Immature natural killer cell (primary cell): ENCODE data around the gene KIAA1549. TPM values are rescaled to one million over a fixed set of nuclear protein-coding genes. Genes with fewer than 3 reads are reported as not detected.

Experiments
- DNase-seq, 3 donors: peaks; one replicate each; pipeline ENCODE4 v3.0.0; 2022; ENCODE audit warnings: mixed read lengths in 1 of 3
- H3K27ac Mint-ChIP-seq, 6 donors: one replicate each; pipeline ENCODE4 v1.8.0; 2020; ENCODE audit warnings: mixed read lengths in 6 of 6, mild to moderate bottlenecking in 5 of 6, inconsistent platforms in 4 of 6, moderate library complexity in 3 of 6
- H3K27me3 Mint-ChIP-seq, 3 donors: one replicate each; pipeline ENCODE4 v1.8.0; 2020 to 2021; ENCODE audit warnings: low read depth in 3 of 3, mild to moderate bottlenecking in 3 of 3, mixed read lengths in 3 of 3, moderate library complexity in 3 of 3, inconsistent platforms in 1 of 3
- H3K36me3 Mint-ChIP-seq, 3 donors: one replicate each; pipeline ENCODE4 v1.8.0; 2020; ENCODE audit warnings: mixed read lengths in 3 of 3, inconsistent platforms in 2 of 3, mild to moderate bottlenecking in 2 of 3
- H3K4me1 Mint-ChIP-seq, 2 donors: one replicate each; pipeline ENCODE4 v1.8.0; 2020; ENCODE audit warnings: inconsistent platforms in 2 of 2, mild to moderate bottlenecking in 2 of 2, mixed read lengths in 2 of 2, moderate library complexity in 1 of 2
- H3K4me3 Mint-ChIP-seq, 5 donors: one replicate each; pipeline ENCODE4 v1.8.0; 2020; ENCODE audit warnings: mild to moderate bottlenecking in 5 of 5, mixed read lengths in 5 of 5, inconsistent platforms in 3 of 5, moderate library complexity in 3 of 5
- H3K9me3 Mint-ChIP-seq, 6 donors: one replicate each; pipeline ENCODE4 v1.8.0; 2020; ENCODE audit warnings: mild to moderate bottlenecking in 6 of 6, mixed read lengths in 6 of 6, inconsistent platforms in 4 of 6, moderate library complexity in 3 of 6
- polyA plus RNA-seq, 3 donors: library from polyadenylated mRNA; unstranded; fragments of 300-500 nt; fragmentation: Illumina TruSeq; gene quantifications; one replicate each; pipeline ENCODE4 v1.2.3, GENCODE V29; 2021

The KIAA1549 gene
- polyA plus RNA-seq, 3 donors from 2014 or later = 0.04 TPM; not detected in 2

GRCh38 chr7:138964624-138965436 lies 16.4 kb downstream of the KIAA1549 start:
- no peaks in the 10 kb centered on the region for H3K9me3 Mint-ChIP-seq
- H3K4me3 Mint-ChIP-seq = no peak overlapping the region
- H3K36me3 Mint-ChIP-seq = no peaks in the 10 kb centered on the region
- no peak overlapping the region for H3K27ac Mint-ChIP-seq
- peaks cover 0 to 6% (median 1%) of the 10 kb centered on the region in 3 donors for H3K27me3 Mint-ChIP-seq
- H3K4me1 Mint-ChIP-seq = no peaks in the 10 kb centered on the region
- DNase-seq = no peak

DNA sequence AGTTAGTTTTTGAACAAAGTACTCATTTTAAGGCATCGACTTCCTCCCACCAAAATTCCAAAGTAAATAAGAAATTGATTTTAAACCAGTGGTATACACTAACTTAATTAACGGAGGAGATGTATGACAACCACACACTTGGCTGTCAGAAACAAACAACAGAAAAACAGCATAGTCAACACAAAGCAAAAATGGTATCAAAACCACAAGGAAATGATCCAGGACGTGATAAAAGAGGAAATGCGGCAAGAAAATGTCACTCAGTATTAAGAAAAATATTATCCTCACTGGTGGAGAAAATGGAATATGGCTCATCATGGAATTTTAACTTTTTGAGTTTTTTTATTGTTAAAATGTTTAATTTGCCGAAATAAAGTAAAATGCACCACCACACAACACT lies 17.5 kb downstream of the KIAA1549 start:
- H3K9me3 Mint-ChIP-seq = no peaks in the 10 kb centered on the region

DNA sequence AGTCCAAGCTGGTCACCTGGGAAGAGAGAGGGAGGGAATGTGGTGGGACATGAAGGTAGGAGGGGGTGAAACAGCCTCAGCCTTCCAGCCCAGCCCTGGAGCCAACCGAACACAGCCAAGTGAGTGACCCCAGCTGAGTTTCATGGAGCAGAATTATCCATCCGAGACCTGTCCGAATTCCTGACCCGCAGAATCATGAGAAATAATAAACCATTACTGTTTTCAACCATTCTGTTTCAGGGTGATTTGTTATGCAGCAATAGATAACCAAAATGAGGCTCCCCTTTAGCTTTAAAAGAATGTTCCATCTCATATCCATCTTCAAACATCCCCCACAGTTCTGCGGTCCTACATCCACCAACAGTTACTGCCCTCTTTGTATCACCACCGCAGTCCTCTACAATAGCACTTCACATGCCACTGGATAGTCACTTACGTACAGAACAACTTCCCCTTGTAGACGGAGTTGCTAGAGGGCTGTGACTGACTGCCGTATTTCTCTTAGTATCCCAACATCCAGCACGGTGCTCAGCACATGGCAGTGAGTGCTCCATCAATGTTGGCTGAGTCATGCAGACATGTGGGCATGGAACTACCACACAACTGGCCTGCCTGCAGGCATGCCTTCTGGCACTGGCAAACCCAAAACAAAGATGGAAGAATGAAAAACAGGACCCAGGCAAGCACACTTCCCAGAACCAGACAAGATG lies 18.5 kb downstream of the KIAA1549 start:
- Mint-ChIP-seq H3K4me3 (no peak overlapping the region), H3K9me3 (no peaks in the 10 kb centered on the region), H3K4me1 (no peaks in the 10 kb centered on the region), H3K27me3 (peaks cover 0 to 6% (median 1%) of the 10 kb centered on the region in 3 donors), H3K36me3 (no peaks in the 10 kb centered on the region), H3K27ac (no peak overlapping the region)
- DNase-seq = no peak

More for the DNA sequence above, 17.5 kb downstream of the KIAA1549 start:
- Mint-ChIP-seq H3K27me3 (peaks cover 0 to 6% (median 1%) of the 10 kb centered on the region in 3 donors), H3K27ac (no peak overlapping the region), H3K4me3 (no peak overlapping the region), H3K4me1 (no peaks in the 10 kb centered on the region), H3K36me3 (no peaks in the 10 kb centered on the region)
- DNase-seq = no peak

DNA sequence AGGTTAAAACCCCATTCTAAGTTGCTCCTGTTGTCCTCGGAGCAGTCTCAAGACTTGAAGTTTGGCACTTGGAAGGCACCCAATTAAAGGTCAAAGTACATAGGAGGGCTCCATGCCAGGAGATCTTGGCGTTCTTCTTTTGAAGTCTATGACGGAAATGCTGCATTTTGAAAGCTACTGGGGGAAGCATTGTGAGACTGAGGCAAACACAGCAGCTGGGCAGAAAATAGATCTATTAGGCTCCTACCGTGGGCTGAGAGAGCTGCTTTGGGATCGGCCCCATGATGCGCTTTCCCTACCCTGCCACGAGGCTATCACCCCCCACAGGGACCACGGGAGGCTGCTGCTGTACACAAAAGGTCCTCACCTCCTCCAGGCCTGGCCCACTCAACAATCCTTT lies 20.0 kb downstream of the KIAA1549 start:
- no peaks in the 10 kb centered on the region for H3K36me3 Mint-ChIP-seq
- H3K9me3 Mint-ChIP-seq = no peaks in the 10 kb centered on the region
- no peak overlapping the region for H3K4me3 Mint-ChIP-seq
- no peak for DNase-seq
- H3K4me1 Mint-ChIP-seq = no peaks in the 10 kb centered on the region
- peaks cover 1 to 6% (median 4%) of the 10 kb centered on the region in 3 donors for H3K27me3 Mint-ChIP-seq
- no peak overlapping the region for H3K27ac Mint-ChIP-seq

- no peak for DNase-seq
- Mint-ChIP-seq H3K4me1 (no peaks in the 10 kb centered on the region), H3K4me3 (no peak overlapping the region), H3K9me3 (no peaks in the 10 kb centered on the region), H3K27me3 (peaks cover 2 to 4% (median 3%) of the 10 kb centered on the region in 3 donors), H3K27ac (no peak overlapping the region), H3K36me3 (no peaks in the 10 kb centered on the region)
Measured at GRCh38 chr7:138958391-138958956, 22.7 kb downstream of the KIAA1549 start.

DNA sequence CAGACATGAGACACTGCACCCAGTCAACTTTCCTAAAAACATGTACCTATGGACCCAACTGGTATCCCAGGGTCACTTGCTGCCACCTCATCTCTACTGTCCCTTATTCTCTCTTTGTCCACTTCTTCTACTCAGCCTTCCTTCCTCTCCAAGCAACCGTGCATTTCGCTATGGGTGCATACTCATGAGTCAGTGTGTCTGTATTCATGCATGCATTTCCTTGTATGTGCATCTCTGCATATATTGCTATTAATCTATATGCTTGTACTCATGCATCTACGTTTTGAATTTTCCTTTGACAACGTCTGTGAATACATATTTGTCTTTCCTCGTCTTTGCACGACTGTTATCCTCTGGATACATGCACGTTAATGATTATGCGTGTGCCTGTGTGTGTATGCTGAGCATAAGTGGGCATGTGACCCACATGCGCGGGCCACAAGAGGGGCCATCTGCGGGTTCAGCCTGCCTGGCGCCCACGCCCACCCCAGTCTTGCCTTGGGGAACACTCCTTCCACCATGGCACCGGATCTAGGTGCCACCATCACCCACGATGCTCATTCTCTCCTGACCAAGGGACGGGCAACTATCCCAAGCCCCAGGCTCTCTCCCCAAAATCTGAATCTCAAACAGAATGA lies 23.3 kb downstream of the KIAA1549 start:
- Mint-ChIP-seq H3K27me3 (peaks cover under 1 to 4% (median 3%) of the 10 kb centered on the region in 3 donors), H3K36me3 (no peaks in the 10 kb centered on the region), H3K9me3 (no peaks in the 10 kb centered on the region), H3K4me3 (no peak overlapping the region), H3K4me1 (no peaks in the 10 kb centered on the region), H3K27ac (no peak overlapping the region)
- DNase-seq = no peak

- Mint-ChIP-seq H3K9me3 (no peaks in the 10 kb centered on the region), H3K4me1 (no peaks in the 10 kb centered on the region), H3K27me3 (peaks cover 0 to 4% (median 2%) of the 10 kb centered on the region in 3 donors), H3K27ac (no peak overlapping the region), H3K4me3 (no peak overlapping the region), H3K36me3 (no peaks in the 10 kb centered on the region)
- DNase-seq = no peak
Measured at GRCh38 chr7:138957217-138957616, 24.0 kb downstream of the KIAA1549 start.

DNA sequence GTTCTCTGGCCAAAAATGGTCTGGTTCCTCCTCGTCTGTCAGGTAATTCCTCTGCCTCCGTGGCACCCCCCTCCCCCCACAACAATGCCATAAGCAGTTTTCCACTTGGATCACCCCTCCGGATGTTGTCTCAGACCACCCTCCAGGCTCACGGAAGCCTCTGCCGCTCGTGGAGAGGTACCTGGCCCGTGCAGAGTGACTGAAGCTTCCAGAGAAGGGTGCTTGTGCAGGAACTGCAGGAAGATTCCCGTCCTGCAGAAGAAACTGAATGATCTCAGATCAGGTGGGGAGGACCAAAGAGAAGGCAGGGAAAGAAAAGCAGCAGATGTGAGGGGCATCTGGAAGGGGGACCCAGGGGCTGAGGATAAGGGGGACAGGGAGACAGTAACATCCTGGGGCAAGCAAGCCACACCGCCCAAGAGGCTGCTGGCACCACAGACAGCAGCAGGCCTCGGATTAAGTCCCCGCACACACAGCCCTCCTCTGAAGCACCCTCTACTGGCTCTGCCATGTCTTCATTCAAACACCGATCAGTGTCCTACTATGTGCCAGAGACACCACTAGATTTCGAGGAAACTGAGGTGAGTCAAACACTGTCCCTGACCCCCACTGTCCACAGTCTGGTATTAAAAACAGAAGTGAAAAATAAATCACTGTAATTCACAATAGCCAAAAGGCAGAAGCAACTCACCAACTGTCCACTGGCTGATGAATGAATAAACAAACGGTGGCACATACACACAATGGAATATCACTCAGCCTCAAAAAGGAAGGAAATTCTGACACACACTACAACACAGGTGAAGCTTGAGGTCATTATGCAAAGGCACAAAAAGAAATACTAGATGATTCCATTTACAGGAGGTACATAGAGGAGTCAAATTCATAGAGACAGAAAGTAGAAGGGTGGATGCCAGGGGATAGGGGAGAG lies 26.4 kb downstream of the KIAA1549 start:
- DNase-seq = no peak
- Mint-ChIP-seq H3K27ac (peak overlapping the region in 1 of 6 donors; percentile 58), H3K9me3 (no peaks in the 10 kb centered on the region), H3K27me3 (peaks cover 2 to 6% (median 4%) of the 10 kb centered on the region in 3 donors), H3K4me3 (no peak overlapping the region), H3K4me1 (no peaks in the 10 kb centered on the region), H3K36me3 (no peaks in the 10 kb centered on the region)

DNA sequence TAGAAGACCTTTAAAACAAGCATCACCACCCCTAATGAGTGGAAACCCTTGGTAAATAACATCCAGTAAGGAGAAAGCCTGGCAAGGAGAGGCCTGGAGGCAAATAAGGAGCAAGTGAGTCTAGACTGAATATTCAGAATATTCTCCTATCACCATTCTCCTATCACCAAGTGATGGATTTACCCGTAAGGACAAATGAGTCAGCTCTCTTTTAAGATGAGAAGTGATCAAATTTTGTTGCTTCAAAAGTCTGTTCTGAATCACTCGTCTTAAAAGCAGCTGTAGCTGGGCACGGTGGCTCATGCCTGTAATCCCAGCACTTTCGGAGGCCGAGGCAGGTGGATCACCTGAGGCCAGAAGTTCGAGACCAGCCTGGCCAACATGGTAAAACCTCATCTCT lies 28.4 kb downstream of the KIAA1549 start:
- H3K4me1 Mint-ChIP-seq = no peaks in the 10 kb centered on the region

DNA sequence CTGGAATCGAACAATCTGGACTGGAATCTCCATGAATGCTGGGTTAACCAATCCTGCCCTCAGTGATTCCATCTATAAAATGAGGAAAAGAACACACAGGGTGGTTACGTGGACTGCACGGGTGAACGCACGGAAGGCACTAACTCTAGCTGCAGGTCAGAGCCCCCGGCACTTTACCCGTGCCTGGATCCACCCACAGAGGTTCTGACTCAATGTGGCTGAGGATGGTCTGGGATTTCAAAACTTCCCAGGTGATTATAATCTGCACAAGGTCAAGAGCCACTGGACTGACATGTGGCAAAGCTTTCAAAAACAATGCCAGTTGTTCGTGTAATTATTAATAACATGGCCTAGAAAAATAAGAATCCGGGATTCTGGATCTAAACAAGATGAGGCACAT lies 29.2 kb downstream of the KIAA1549 start:
- Mint-ChIP-seq H3K27me3 (peaks cover 2 to 10% (median 5%) of the 10 kb centered on the region in 3 donors), H3K4me3 (no peak overlapping the region)

More for the DNA sequence above, 28.4 kb downstream of the KIAA1549 start:
- DNase-seq = no peak
- H3K27me3 Mint-ChIP-seq = peaks cover 2 to 7% (median 5%) of the 10 kb centered on the region in 3 donors
- no peaks in the 10 kb centered on the region for H3K36me3 Mint-ChIP-seq
- no peak overlapping the region for H3K27ac Mint-ChIP-seq
- no peak overlapping the region for H3K4me3 Mint-ChIP-seq
- H3K9me3 Mint-ChIP-seq = no peaks in the 10 kb centered on the region

GRCh38 chr7:138949421-138950088 lies 31.6 kb downstream of the KIAA1549 start:
- Mint-ChIP-seq H3K4me3 (no peak overlapping the region), H3K27ac (no peak overlapping the region), H3K9me3 (no peaks in the 10 kb centered on the region), H3K36me3 (no peaks in the 10 kb centered on the region), H3K27me3 (peaks cover 2 to 16% (median 3%) of the 10 kb centered on the region in 3 donors), H3K4me1 (no peaks in the 10 kb centered on the region)
- DNase-seq = no peak

More for the DNA sequence above, 29.2 kb downstream of the KIAA1549 start:
- no peaks in the 10 kb centered on the region for H3K9me3 Mint-ChIP-seq
- no peaks in the 10 kb centered on the region for H3K36me3 Mint-ChIP-seq
- DNase-seq = no peak
- H3K27ac Mint-ChIP-seq = no peak overlapping the region
- no peaks in the 10 kb centered on the region for H3K4me1 Mint-ChIP-seq

DNA sequence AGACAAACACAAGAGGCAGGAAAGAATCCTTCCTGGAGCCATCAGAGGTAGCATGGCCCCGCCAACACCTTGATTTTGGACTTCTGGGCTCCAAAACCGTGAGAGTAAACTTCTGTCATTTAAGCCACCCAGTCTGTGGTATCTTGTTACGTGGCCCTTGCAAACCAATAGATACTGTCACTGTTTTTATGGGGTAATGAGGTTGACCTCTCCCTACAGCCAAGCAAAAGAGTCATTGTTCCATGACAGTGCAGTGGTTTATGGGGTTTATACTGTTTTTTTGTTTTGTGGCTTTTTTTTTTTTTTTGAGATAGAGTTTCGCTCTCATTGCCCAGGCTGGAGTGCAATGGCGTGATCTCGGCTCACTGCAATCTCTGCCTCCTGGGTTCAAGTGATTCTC lies 32.8 kb downstream of the KIAA1549 start:
- Mint-ChIP-seq H3K9me3 (no peaks in the 10 kb centered on the region), H3K27me3 (peaks cover 2 to 16% (median 3%) of the 10 kb centered on the region in 3 donors), H3K4me1 (no peaks in the 10 kb centered on the region), H3K27ac (no peak overlapping the region), H3K4me3 (no peak overlapping the region), H3K36me3 (no peaks in the 10 kb centered on the region)
- DNase-seq = peak in 2 of 3 donors; percentile 5 to 10
